Kidney epithelial cell (primary cell): ENCODE data around the gene IL22RA2. TPM values are rescaled to one million over a fixed set of nuclear protein-coding genes. Genes with fewer than 3 reads are reported as not detected.
"Not testable (repeated sequence)": the region's sequence is repeated elsewhere in the genome, so short reads cannot be mapped to it uniquely, and the experiment has no call there.

ENCODE experiments used
- DNase-seq: peaks from one replicate; pipeline ENCODE4 v3.0.0-alpha.2; 2010; ENCODE audit warnings: low read depth
- H3K27me3 ChIP-seq: 2 replicates; pipeline ENCODE4 v1.6.0; 2011; ENCODE audit warnings: low read length; ENCODE audit not compliant: control insufficient read depth, insufficient read depth
- H3K36me3 ChIP-seq: 2 replicates; pipeline ENCODE4 v1.5.1; 2011; ENCODE audit warnings: low read length; ENCODE audit not compliant: control insufficient read depth, insufficient read depth
- H3K4me3 ChIP-seq: 2 replicates; pipeline ENCODE4 v1.5.1; 2011; ENCODE audit warnings: low read depth, mild to moderate bottlenecking, control low read depth, low read length
- CTCF ChIP-seq: IDR thresholded peaks from 2 replicates; pipeline ENCODE4 v1.5.1; 2011; ENCODE audit warnings: mild to moderate bottlenecking, moderate library complexity, low read length, control low read depth, inconsistent platforms; ENCODE audit not compliant: insufficient read depth, poor library complexity, severe bottlenecking
- total RNA-seq: library from RNA; depleted of rRNA; stranded (reverse); fragments of >200 nt; gene quantifications from 2 replicates; pipeline ENCODE4 v1.2.3, GENCODE V29; 2015

IL22RA2 gene
- total RNA-seq, 1 donor from 2014 or later = not detected

GRCh38 chr6:137116807-137117206 is 56.6 kb downstream of the IL22RA2 start:
- H3K4me3 ChIP-seq = no peak overlapping the region
- no peaks in the 10 kb centered on the region for H3K36me3 ChIP-seq
- TF ChIP-seq CTCF = no peak
- no peaks in the 10 kb centered on the region for H3K27me3 ChIP-seq
- DNase-seq = no peak

GRCh38 chr6:137115658-137116057 is 57.8 kb downstream of the IL22RA2 start:
- no peaks in the 10 kb centered on the region for H3K27me3 ChIP-seq
- H3K4me3 ChIP-seq = no peak overlapping the region
- no peak for DNase-seq
- no peak for TF ChIP-seq CTCF
- H3K36me3 ChIP-seq = no peaks in the 10 kb centered on the region

- H3K27me3 ChIP-seq = no peaks in the 10 kb centered on the region
- H3K4me3 ChIP-seq = no peak overlapping the region
- no peak for TF ChIP-seq CTCF
- H3K36me3 ChIP-seq = no peaks in the 10 kb centered on the region
- peak; percentile 14 for DNase-seq
Measured at GRCh38 chr6:137112067-137112355, 61.4 kb downstream of the IL22RA2 start.

DNA sequence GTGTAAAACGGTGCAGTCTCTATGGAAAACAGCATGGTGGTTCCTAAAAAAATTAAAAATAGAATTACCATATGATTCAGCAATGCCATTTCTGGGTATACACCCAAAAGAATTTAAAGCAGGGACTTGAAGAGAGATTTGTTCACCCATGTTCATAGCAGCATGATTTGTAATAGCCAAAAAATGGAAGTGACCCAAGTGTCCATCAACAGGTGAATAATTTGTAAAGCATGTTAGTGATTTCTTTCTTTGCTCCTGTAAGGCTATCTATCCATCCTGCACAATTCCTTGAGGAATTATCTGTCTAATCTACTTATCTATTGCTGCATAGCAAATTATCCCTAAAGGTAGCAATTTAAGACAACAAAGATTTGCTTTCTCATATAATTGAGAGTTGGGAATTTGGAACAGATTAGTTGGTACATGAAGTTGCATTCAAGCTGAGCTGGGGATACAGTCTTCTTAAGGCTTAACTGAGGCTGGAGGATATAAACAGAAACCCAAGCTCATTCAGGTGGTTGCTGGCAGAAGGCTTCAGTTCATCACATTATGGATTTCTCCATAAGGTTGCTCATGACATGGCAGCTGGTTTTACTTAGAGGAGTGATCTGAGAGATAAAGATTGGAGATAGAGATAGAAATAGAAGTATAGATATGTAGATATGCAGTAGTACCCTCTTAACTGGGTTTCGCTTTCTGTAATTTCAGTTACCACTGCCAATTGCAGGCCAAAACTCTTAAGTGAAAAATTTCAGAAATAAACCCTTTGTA is 62.0 kb downstream of the IL22RA2 start:
- no peak for DNase-seq
- Histone ChIP-seq H3K36me3 (no peaks in the 10 kb centered on the region), H3K4me3 (no peak overlapping the region), H3K27me3 (no peaks in the 10 kb centered on the region)
- no peak for TF ChIP-seq CTCF

DNA sequence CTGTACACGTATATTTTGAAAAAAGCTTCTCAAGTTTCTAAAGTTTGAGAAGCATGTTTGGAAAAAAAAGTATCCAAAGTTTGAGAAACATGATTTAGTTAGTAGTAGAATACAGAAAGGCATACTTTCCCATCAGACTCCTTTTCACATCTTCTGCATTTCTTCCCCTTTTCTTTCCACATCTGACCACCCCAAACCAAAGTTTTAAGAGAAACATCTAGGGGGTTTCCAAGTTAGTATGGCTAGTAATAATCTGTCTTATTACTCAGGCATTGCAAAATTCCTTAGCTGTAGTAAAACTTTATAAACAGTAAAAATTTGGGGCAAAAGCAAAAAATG is 65.7 kb downstream of the IL22RA2 start:
- Histone ChIP-seq H3K27me3 (no peaks in the 10 kb centered on the region), H3K36me3 (no peaks in the 10 kb centered on the region), H3K4me3 (no peak overlapping the region)
- TF ChIP-seq CTCF = no peak
- DNase-seq = no peak

GRCh38 chr6:137107047-137107766 is 66.2 kb downstream of the IL22RA2 start:
- not testable (repeated sequence) for H3K27me3 ChIP-seq, H3K4me3 ChIP-seq, DNase-seq, H3K36me3 ChIP-seq
